ENCODE data around the gene ARL14. TPM values are rescaled to one million over a fixed set of nuclear protein-coding genes. Genes with fewer than 3 reads are reported as not detected.

Gene ARL14
- total RNA-seq, 1 experiment from 2014 or later = 17.6 TPM

- no peaks in the 10 kb centered on the region for H4K20me1 ChIP-seq (ENCODE audit: insufficient read depth)
- H3K4me2 ChIP-seq = no peak overlapping the region
- POLR2A ChIA-PET (ENCODE audit: unreplicated experiment) = interaction anchor here (0.7 kb wide), 1 partner anchor 26 kb away, joined by 3 read pairs; no protein-coding TSS in a partner anchor
- intact Hi-C loops (cut with micrococcal nuclease; ENCODE audit: unreplicated experiment) = no loop called here
- no peak overlapping the region for H2AFZ ChIP-seq
- H3K4me1 ChIP-seq (replicated peaks; ENCODE audit: insufficient read depth) = peaks cover 8% of the 10 kb centered on the region; the same call in 1 of the 2 replicates
- CTCF ChIA-PET = no interaction called here
- H3K27ac ChIP-seq = no peak overlapping the region
- H3K27me3 ChIP-seq (ENCODE audit: insufficient read depth, low read depth) = no peaks in the 10 kb centered on the region
- no peaks in the 10 kb centered on the region for H3K36me3 ChIP-seq (ENCODE audit: low read depth)
- H3K79me2 ChIP-seq (ENCODE audit: low read depth) = no peaks in the 10 kb centered on the region
- H3K4me3 ChIP-seq = no peak overlapping the region
- TF ChIP-seq EZH2 (IDR thresholded peaks at IDR 0.05; ENCODE audit: low read depth) = no peak
- TF ChIP-seq, protein P1, sequence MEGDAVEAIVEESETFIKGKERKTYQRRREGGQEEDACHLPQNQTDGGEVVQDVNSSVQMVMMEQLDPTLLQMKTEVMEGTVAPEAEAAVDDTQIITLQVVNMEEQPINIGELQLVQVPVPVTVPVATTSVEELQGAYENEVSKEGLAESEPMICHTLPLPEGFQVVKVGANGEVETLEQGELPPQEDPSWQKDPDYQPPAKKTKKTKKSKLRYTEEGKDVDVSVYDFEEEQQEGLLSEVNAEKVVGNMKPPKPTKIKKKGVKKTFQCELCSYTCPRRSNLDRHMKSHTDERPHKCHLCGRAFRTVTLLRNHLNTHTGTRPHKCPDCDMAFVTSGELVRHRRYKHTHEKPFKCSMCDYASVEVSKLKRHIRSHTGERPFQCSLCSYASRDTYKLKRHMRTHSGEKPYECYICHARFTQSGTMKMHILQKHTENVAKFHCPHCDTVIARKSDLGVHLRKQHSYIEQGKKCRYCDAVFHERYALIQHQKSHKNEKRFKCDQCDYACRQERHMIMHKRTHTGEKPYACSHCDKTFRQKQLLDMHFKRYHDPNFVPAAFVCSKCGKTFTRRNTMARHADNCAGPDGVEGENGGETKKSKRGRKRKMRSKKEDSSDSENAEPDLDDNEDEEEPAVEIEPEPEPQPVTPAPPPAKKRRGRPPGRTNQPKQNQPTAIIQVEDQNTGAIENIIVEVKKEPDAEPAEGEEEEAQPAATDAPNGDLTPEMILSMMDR (conservative IDR thresholded peaks at IDR 0.05) = no peak
- no peaks in the 10 kb centered on the region for H3K9me2 ChIP-seq (ENCODE audit: insufficient read depth)
- BruUV-seq (replicated peaks) = no TSS peak
- DNase-seq = no peak
- no peaks in the 10 kb centered on the region for H3K9me3 ChIP-seq (ENCODE audit: insufficient read depth, low read depth)
- H3F3A ChIP-seq (ENCODE audit: insufficient read depth, low read depth) = no peaks in the 10 kb centered on the region
Measured at GRCh38 chr3:160635213-160635612, 41.7 kb upstream of the ARL14 start.

DNA sequence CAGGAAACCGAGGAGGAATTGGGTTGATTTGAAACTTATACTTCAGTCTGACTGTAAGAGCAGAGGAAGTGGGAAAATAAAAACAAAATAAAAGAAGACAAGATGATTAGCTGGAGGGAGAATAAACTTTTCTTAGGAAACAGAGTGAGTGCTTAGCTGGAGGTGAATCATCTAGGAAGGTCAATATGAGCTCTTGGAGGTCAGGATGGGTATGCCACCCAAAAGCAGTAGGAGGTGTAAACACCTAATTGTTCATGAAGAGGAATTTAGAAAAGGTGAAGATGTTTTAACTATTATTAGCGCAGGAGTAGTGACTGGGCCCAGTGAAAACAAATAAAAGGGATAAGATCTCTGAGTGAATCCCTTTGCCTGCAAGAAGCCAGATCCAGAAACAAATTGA, 39.9 kb upstream of the ARL14 start:
- intact Hi-C loops (cut with micrococcal nuclease; ENCODE audit: unreplicated experiment) = no loop called here
- Histone ChIP-seq H3K27ac (no peak overlapping the region), H3K36me3 (ENCODE audit: low read depth) (no peaks in the 10 kb centered on the region), H3K9me3 (ENCODE audit: insufficient read depth, low read depth) (no peaks in the 10 kb centered on the region), H2AFZ (0 out of 2 replicates have a peak overlapping the region, but pooled peaks have one; percentile 18), H3K4me2 (no peak overlapping the region), H3K9me2 (ENCODE audit: insufficient read depth) (no peaks in the 10 kb centered on the region), H3F3A (ENCODE audit: insufficient read depth, low read depth) (no peaks in the 10 kb centered on the region), H3K4me3 (no peak overlapping the region), H4K20me1 (ENCODE audit: insufficient read depth) (no peaks in the 10 kb centered on the region), H3K79me2 (ENCODE audit: low read depth) (no peaks in the 10 kb centered on the region), H3K4me1 (replicated peaks; ENCODE audit: insufficient read depth) (peaks cover 8% of the 10 kb centered on the region; the same call in 1 of the 2 replicates), H3K27me3 (ENCODE audit: insufficient read depth, low read depth) (no peaks in the 10 kb centered on the region)
- CTCF ChIA-PET = no interaction called here
- BruUV-seq (replicated peaks) = no TSS peak
- POLR2A ChIA-PET (ENCODE audit: unreplicated experiment) = interaction anchor here (0.6 kb wide), 1 partner anchor 304 kb away, joined by 4 read pairs; no protein-coding TSS in a partner anchor
- DNase-seq = no peak
- TF ChIP-seq, protein P1 (conservative IDR thresholded peaks at IDR 0.05) = no peak
- no peak for TF ChIP-seq EZH2 (IDR thresholded peaks at IDR 0.05; ENCODE audit: low read depth)

DNA sequence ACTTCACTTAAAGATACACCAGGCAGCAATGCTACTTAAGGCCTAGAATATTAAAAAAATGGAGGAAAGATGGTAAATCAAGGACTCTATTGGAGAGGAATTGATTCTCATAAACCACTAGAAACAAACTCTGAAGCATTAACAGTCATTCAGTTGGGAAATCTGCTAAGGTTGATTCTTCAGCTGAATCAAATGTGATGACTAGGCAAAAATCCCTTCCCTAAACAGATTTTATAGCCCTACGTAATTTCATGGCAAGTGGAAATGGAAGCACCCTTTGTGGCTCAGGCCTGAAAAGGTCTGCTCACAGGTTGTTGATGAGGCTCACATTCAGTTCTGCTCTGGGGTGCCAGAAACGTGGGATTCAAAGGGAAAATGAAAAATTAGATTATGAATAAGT, 38.8 kb upstream of the ARL14 start:
- ChIA-PET CTCF (no interaction called here), POLR2A (ENCODE audit: unreplicated experiment) (no interaction called here)
- H4K20me1 ChIP-seq (ENCODE audit: insufficient read depth) = no peaks in the 10 kb centered on the region
- TF ChIP-seq EZH2 (IDR thresholded peaks at IDR 0.05; ENCODE audit: low read depth) = no peak
- TF ChIP-seq, protein P1 (conservative IDR thresholded peaks at IDR 0.05) = no peak
- H3K36me3 ChIP-seq (ENCODE audit: low read depth) = no peaks in the 10 kb centered on the region
- no peaks in the 10 kb centered on the region for H3K27me3 ChIP-seq (ENCODE audit: insufficient read depth, low read depth)
- H3F3A ChIP-seq (ENCODE audit: insufficient read depth, low read depth) = no peaks in the 10 kb centered on the region
- no peak overlapping the region for H3K4me2 ChIP-seq
- no peak overlapping the region for H3K27ac ChIP-seq
- no peak for DNase-seq
- H3K9me2 ChIP-seq (ENCODE audit: insufficient read depth) = no peaks in the 10 kb centered on the region
- no peak overlapping the region for H3K4me3 ChIP-seq
- H3K79me2 ChIP-seq (ENCODE audit: low read depth) = no peaks in the 10 kb centered on the region
- H3K9me3 ChIP-seq (ENCODE audit: insufficient read depth, low read depth) = no peaks in the 10 kb centered on the region
- peaks cover 8% of the 10 kb centered on the region; the same call in 1 of the 2 replicates for H3K4me1 ChIP-seq (replicated peaks; ENCODE audit: insufficient read depth)
- intact Hi-C loops (cut with micrococcal nuclease; ENCODE audit: unreplicated experiment) = no loop called here
- H2AFZ ChIP-seq = no peak overlapping the region
- no TSS peak for BruUV-seq (replicated peaks)

Measured in PC-9 (cell line).